ENCODE data around the gene SCAF1. TPM values are rescaled to one million over a fixed set of nuclear protein-coding genes. Genes with fewer than 3 reads are reported as not detected.
A peak's percentile ranks its signal among the peaks of the same experiment; 100 is the strongest.
"Not testable (repeated sequence)": the region's sequence is repeated elsewhere in the genome, so short reads cannot be mapped to it uniquely, and the experiment has no call there.

Gene SCAF1
- polyA plus RNA-seq, 3 donors from 2014 or later: 0.87 to 2.6 TPM; not detected in 1

- H3K27me3 Mint-ChIP-seq (ENCODE audit: low read depth in 3 of 3): peaks cover 0 to 5% (median 2%) of the 10 kb centered on the region in 3 donors
- H3K36me3 Mint-ChIP-seq: peaks cover 0 to 10% (median 8%) of the 10 kb centered on the region in 3 donors
- no peaks in the 10 kb centered on the region for H3K9me3 Mint-ChIP-seq
- H3K27ac Mint-ChIP-seq: no peak overlapping the region
- H3K4me1 Mint-ChIP-seq: peaks cover 0 to 5% of the 10 kb centered on the region in 2 donors
- no peak overlapping the region for H3K4me3 Mint-ChIP-seq
- no peak for DNase-seq
Observed at GRCh38 chr19:49626226-49626625, 15.8 kb upstream of the SCAF1 start.

- Mint-ChIP-seq H3K4me3 (no peak overlapping the region), H3K27me3 (ENCODE audit: low read depth in 3 of 3) (peaks cover 0 to 5% (median 0%) of the 10 kb centered on the region in 3 donors), H3K4me1 (no peaks in the 10 kb centered on the region), H3K27ac (peak overlapping the region in 1 of 6 donors; percentile 37), H3K36me3 (no peaks in the 10 kb centered on the region), H3K9me3 (no peaks in the 10 kb centered on the region)
- no peak for DNase-seq
Observed at GRCh38 chr19:49629659-49630058, 12.3 kb upstream of the SCAF1 start.

- Mint-ChIP-seq H3K27me3 (ENCODE audit: low read depth in 3 of 3) (peaks cover 0 to 9% (median 0%) of the 10 kb centered on the region in 3 donors), H3K4me3 (no peak overlapping the region), H3K36me3 (no peaks in the 10 kb centered on the region), H3K4me1 (no peaks in the 10 kb centered on the region), H3K9me3 (no peaks in the 10 kb centered on the region), H3K27ac (peak overlapping the region in 3 of 6 donors; percentile 15 to 51 (median 40))
- DNase-seq: no peak
Observed at GRCh38 chr19:49631014-49631588, 10.9 kb upstream of the SCAF1 start.

- Mint-ChIP-seq H3K27me3 (ENCODE audit: low read depth in 3 of 3) (peaks cover 0 to 5% (median 1%) of the 10 kb centered on the region in 3 donors), H3K4me3 (no peak overlapping the region), H3K27ac (no peak overlapping the region), H3K9me3 (no peaks in the 10 kb centered on the region), H3K4me1 (no peaks in the 10 kb centered on the region), H3K36me3 (no peaks in the 10 kb centered on the region)
- DNase-seq: no peak
Observed at GRCh38 chr19:49631610-49632192, 10.3 kb upstream of the SCAF1 start.

- DNase-seq: no peak
- H3K27me3 Mint-ChIP-seq (ENCODE audit: low read depth in 3 of 3): peaks cover 0 to 4% (median 1%) of the 10 kb centered on the region in 3 donors
- peaks cover 2% of the 10 kb centered on the region in 2 donors for H3K4me1 Mint-ChIP-seq
- H3K36me3 Mint-ChIP-seq: no peaks in the 10 kb centered on the region
- no peaks in the 10 kb centered on the region for H3K9me3 Mint-ChIP-seq
- no peak overlapping the region for H3K4me3 Mint-ChIP-seq
- no peak overlapping the region for H3K27ac Mint-ChIP-seq
Observed at GRCh38 chr19:49632576-49632975, 9.4 kb upstream of the SCAF1 start.

- H3K4me1 Mint-ChIP-seq; H3K27ac Mint-ChIP-seq; H3K4me3 Mint-ChIP-seq; H3K27me3 Mint-ChIP-seq (ENCODE audit: low read depth in 3 of 3); H3K36me3 Mint-ChIP-seq; DNase-seq; H3K9me3 Mint-ChIP-seq: not testable (repeated sequence)
Observed at GRCh38 chr19:49633273-49633672, 8.7 kb upstream of the SCAF1 start.

GRCh38 chr19:49635530-49636232 lies 6.3 kb upstream of the SCAF1 start:
- Mint-ChIP-seq H3K9me3 (no peaks in the 10 kb centered on the region), H3K27ac (no peak overlapping the region), H3K27me3 (ENCODE audit: low read depth in 3 of 3) (peaks cover 0 to 7% (median 1%) of the 10 kb centered on the region in 3 donors), H3K4me3 (no peak overlapping the region), H3K4me1 (peaks cover 22 to 25% of the 10 kb centered on the region in 2 donors), H3K36me3 (no peaks in the 10 kb centered on the region)
- no peak for DNase-seq

GRCh38 chr19:49636233-49636932 lies 5.6 kb upstream of the SCAF1 start:
- Mint-ChIP-seq H3K36me3 (no peaks in the 10 kb centered on the region), H3K9me3 (no peaks in the 10 kb centered on the region), H3K27ac (no peak overlapping the region), H3K4me3 (no peak overlapping the region), H3K4me1 (peaks cover 29 to 32% of the 10 kb centered on the region in 2 donors), H3K27me3 (ENCODE audit: low read depth in 3 of 3) (peaks cover 0 to 7% (median 1%) of the 10 kb centered on the region in 3 donors)
- no peak for DNase-seq

- Mint-ChIP-seq H3K27ac (peak overlapping the region in 4 of 6 donors; percentile 35 to 75 (median 70)), H3K27me3 (ENCODE audit: low read depth in 3 of 3) (peaks cover 5 to 13% (median 9%) of the 10 kb centered on the region in 3 donors), H3K4me3 (peak overlapping the region in 4 of 5 donors; percentile 4 to 52 (median 14)), H3K9me3 (no peaks in the 10 kb centered on the region), H3K36me3 (no peaks in the 10 kb centered on the region), H3K4me1 (peaks cover 43 to 46% of the 10 kb centered on the region in 2 donors)
- DNase-seq: no peak
Observed at GRCh38 chr19:49637821-49638738, 3.9 kb upstream of the SCAF1 start.

- H3K4me1 Mint-ChIP-seq: peaks cover 55 to 61% of the 10 kb centered on the region in 2 donors
- peak overlapping the region; percentile 92 to 97 (median 95) for H3K4me3 Mint-ChIP-seq
- no peaks in the 10 kb centered on the region for H3K36me3 Mint-ChIP-seq
- DNase-seq: no peak
- peaks cover 5 to 13% (median 9%) of the 10 kb centered on the region in 3 donors for H3K27me3 Mint-ChIP-seq (ENCODE audit: low read depth in 3 of 3)
- H3K9me3 Mint-ChIP-seq: no peaks in the 10 kb centered on the region
- peak overlapping the region in 5 of 6 donors; percentile 65 to 99 (median 79) for H3K27ac Mint-ChIP-seq
Observed at GRCh38 chr19:49639401-49640112, 2.5 kb upstream of the SCAF1 start.

- Mint-ChIP-seq H3K36me3 (no peaks in the 10 kb centered on the region), H3K9me3 (no peaks in the 10 kb centered on the region), H3K4me3 (peak within 1 kb of the TSS; percentile 92 to 97 (median 95)), H3K4me1 (peaks cover 55 to 64% of the 10 kb centered on the region in 2 donors), H3K27ac (peak within 1 kb of the TSS; percentile 93 to 100 (median 98)), H3K27me3 (ENCODE audit: low read depth in 3 of 3) (peaks cover 5 to 10% (median 9%) of the 10 kb centered on the region in 3 donors)
- DNase-seq: peak; percentile 100
Observed at GRCh38 chr19:49640113-49640898, 1.7 kb upstream of the SCAF1 start, which contains the start of gene RRAS. TSS of gene RRAS (minus strand) at chr19:49640143. CDS start at chr19:49640098, 45 bp downstream.

All from immature natural killer cell (primary cell).